ENCODE results near the gene INSYN1.

DNA sequence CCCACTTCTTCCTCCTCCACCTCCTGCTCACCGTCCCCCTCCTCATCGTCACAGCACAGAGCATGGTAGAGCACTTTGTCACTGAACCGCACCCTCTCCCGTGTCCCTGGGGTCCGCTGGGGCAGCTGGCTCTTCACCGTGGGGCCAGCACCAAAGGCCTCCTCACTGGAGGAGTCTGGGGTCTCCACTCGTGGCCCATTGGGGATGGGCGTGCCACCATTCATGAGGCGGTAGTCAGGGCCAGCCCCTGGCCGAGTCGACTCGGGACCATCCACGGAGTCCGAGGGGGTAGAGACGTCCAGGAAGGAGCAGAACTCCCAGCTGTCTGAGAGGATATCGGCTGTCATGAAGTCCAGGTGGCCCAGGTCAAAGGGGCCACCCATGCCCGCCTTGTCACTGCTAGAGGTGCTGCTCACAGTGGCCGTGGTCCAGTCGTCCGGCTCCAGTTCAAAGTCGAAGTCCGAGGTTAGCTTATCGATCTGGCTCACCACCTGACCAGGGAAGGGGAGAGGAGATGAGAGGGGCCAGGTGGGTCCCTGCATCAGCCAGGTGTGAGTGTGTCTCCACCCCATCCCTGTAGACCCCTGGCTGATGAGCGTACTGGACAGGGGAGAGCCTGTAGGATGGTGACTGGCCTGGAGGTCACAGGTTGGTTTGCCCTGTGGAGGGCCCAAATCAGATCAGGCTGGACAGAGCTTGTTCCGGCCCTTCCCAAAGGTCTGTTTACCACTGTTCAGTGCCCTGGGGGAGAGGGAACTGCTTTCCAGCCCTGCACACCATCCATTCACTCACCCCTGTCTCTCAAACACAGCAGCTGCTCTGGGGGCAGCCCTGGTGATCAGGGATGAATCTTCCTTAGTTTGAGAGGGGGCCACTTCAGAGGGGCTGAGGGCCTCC is 12.8 kb downstream of the INSYN1 start:
- TF ChIP-seq POLR2A (IDR thresholded peaks at IDR 0.05; ENCODE audit: low read depth) (no peak), CTCF (IDR thresholded peaks at IDR 0.05) (no peak), EP300 (IDR thresholded peaks at IDR 0.05) (no peak), POLR2AphosphoS5 (IDR thresholded peaks at IDR 0.05) (no peak)
